ENCODE measurements around the gene PKN2.

GRCh38 chr1:88678405-88678804 is 5.7 kb upstream of the PKN2 start:
- TF ChIP-seq CTCF (IDR thresholded peaks at IDR 0.05) (no peak), POLR2A (IDR thresholded peaks at IDR 0.05) (no peak)

Data from gastroesophageal sphincter (tissue), 3 donors.